Cardiac fibroblast (primary cell): ENCODE measurements around the gene CCSER1.

ENCODE experiments used
- DNase-seq, 2 donors: peaks; one replicate each; pipeline versions ENCODE4 v3.0.0 to v3.0.0-alpha.2; 2010; ENCODE audit warnings: low read depth in 2 of 2
- H3K4me3 ChIP-seq, 2 donors: replicated peaks in 1 of 2; 1 replicate in 1 of 2; 2 replicates in 1 of 2; pipeline ENCODE4 v1.5.1; 2011; ENCODE audit warnings: low read depth in 2 of 2, low read length in 2 of 2, mild to moderate bottlenecking in 2 of 2, moderate library complexity in 1 of 2
- TF ChIP-seq, protein P1 (sequence below): IDR thresholded peaks from one replicate; pipeline ENCODE4 v1.5.1; 2011; ENCODE audit warnings: low read depth, mild to moderate bottlenecking, low read length, inconsistent platforms

CCSER1 gene

GRCh38 chr4:90220459-90220858 lies 93.3 kb downstream of the CCSER1 start:
- TF ChIP-seq, protein P1, sequence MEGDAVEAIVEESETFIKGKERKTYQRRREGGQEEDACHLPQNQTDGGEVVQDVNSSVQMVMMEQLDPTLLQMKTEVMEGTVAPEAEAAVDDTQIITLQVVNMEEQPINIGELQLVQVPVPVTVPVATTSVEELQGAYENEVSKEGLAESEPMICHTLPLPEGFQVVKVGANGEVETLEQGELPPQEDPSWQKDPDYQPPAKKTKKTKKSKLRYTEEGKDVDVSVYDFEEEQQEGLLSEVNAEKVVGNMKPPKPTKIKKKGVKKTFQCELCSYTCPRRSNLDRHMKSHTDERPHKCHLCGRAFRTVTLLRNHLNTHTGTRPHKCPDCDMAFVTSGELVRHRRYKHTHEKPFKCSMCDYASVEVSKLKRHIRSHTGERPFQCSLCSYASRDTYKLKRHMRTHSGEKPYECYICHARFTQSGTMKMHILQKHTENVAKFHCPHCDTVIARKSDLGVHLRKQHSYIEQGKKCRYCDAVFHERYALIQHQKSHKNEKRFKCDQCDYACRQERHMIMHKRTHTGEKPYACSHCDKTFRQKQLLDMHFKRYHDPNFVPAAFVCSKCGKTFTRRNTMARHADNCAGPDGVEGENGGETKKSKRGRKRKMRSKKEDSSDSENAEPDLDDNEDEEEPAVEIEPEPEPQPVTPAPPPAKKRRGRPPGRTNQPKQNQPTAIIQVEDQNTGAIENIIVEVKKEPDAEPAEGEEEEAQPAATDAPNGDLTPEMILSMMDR: no peak
- DNase-seq: no peak
- no peak overlapping the region for H3K4me3 ChIP-seq

GRCh38 chr4:90226734-90227133 lies 99.5 kb downstream of the CCSER1 start:
- TF ChIP-seq, protein P1: no peak
- DNase-seq: no peak
- no peak overlapping the region for H3K4me3 ChIP-seq

DNA sequence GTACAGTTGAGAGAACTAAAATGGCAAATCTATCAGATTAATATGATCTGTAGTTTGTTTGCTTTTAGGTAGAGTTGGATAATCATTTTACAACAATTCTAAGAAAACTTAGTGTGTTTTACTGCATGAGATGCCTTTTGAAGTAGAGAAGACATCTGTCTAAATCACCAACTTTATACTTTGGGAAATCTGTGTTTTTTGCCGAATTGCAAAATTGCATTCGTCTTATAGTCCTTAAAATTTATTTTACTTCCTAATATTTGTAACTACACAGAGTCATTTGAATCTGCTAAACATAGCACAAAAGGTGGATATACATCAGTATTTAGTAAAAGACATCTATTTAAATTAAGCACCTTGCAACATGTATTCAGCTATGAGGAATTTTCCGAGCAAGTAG lies 100.0 kb downstream of the CCSER1 start:
- DNase-seq: no peak
- TF ChIP-seq, protein P1: no peak

DNA sequence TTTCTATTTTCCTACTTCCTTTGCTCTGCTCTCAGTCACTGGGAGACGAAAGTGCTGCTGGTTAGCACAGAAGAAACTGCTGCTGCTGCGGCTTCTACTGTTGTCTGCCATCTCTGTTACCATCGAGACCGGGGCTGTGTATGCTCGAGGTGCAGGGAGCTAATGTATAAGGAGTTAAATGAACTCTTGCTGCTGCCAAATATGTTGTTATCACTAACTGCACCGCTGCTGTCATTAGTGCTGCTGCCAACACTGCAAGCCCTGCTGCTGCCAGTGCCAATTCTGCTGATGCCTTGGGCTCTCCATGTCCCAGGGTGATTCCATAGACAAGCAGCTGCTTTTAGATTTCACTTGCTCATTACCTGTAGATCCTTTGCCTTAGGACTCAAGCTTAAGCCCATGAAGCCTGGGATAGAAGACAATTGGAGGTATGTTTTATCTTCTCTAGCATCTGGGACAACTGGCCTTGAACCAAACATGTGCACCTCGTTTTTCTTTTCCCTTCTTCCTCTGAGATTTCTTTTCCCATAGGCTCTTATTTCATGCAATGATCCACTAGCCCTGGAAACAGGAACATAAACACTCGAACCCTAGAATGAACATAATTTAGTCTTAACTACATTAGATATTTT lies 107.8 kb downstream of the CCSER1 start:
- no peak overlapping the region for H3K4me3 ChIP-seq
- no peak for DNase-seq
- TF ChIP-seq, protein P1: no peak

More for the DNA sequence above, 100.0 kb downstream of the CCSER1 start:
- H3K4me3 ChIP-seq: no peak overlapping the region

DNA sequence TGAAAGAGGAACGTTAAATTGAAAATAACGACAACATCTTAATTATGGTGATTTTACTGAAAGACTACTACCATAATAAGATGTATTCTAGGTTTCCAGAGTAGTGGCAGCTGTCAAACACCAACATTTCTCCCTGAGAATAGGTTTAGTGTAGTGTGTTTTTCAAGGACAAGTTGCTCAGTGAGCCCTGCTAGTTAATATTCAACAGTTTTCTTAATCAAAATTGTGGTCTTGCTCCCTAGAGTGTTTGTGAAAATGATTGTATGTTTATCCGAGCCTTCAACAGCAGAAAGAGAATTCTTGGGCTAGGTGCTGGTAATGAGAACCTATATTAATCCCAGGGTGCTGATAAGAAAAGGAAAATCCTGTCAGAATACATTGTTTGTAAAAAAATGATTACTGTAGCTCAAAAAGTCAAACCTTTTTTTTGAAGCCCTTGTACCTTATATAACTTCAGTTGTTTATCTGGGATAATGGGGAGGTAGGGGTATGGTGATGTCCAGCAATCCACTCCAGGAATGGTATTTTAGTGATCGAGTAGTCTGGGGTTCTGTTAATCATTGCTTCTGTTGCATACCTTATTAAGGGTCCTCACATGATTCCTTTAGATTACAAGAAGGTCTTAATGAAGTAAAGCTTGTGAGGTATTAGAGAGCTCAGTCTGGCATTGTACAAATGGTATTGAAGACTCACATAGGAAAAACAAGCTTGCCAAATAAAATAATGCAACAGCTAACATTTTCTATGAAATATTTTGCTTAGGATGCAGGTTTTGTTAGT lies 110.7 kb downstream of the CCSER1 start:
- H3K4me3 ChIP-seq: no peak overlapping the region
- TF ChIP-seq, protein P1: no peak
- DNase-seq: no peak

DNA sequence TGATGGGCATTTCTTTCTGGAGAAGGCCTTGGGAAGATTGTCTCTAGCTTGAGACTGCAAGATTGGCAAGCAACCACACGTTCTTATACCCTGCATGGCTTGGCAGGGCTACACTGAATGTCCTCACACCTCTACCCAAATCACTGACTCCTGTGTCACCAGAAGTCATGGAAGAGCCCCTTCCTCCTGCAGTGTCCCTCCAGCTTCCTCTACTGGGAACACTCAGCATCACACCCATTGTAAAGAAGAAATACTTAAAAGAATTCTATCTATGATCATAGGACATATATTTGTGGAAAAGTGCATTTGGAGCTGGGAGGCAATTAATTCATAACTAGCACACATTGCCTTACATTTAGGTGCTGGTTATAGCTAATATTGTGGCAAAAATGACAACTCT lies 113.1 kb downstream of the CCSER1 start:
- no peak for DNase-seq
- H3K4me3 ChIP-seq: no peak overlapping the region
- TF ChIP-seq, protein P1: no peak
